HL-60 (cell line): Measurements from ENCODE around the gene COP1.

Source experiments
- REST ChIP-seq: IDR thresholded peaks from 2 replicates; pipeline ENCODE4 v1.6.1; 2012; ENCODE audit warnings: low read depth; ENCODE audit not compliant: insufficient replicate concordance
- TF ChIP-seq, protein P1 (sequence below): IDR thresholded peaks from one replicate; pipeline ENCODE4 v1.5.1; 2011; ENCODE audit warnings: low read length, control low read depth, inconsistent platforms; ENCODE audit not compliant: insufficient read depth

- TF ChIP-seq, protein P1, sequence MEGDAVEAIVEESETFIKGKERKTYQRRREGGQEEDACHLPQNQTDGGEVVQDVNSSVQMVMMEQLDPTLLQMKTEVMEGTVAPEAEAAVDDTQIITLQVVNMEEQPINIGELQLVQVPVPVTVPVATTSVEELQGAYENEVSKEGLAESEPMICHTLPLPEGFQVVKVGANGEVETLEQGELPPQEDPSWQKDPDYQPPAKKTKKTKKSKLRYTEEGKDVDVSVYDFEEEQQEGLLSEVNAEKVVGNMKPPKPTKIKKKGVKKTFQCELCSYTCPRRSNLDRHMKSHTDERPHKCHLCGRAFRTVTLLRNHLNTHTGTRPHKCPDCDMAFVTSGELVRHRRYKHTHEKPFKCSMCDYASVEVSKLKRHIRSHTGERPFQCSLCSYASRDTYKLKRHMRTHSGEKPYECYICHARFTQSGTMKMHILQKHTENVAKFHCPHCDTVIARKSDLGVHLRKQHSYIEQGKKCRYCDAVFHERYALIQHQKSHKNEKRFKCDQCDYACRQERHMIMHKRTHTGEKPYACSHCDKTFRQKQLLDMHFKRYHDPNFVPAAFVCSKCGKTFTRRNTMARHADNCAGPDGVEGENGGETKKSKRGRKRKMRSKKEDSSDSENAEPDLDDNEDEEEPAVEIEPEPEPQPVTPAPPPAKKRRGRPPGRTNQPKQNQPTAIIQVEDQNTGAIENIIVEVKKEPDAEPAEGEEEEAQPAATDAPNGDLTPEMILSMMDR = no peak
- TF ChIP-seq REST = no peak
Measured at GRCh38 chr1:176193023-176193422, 14.1 kb downstream of the COP1 start.
